ENCODE measurements around the gene MT1B.
"Not testable (repeated sequence)": the region's sequence is repeated elsewhere in the genome, so short reads cannot be mapped to it uniquely, and the experiment has no call there.

The MT1B gene

DNA sequence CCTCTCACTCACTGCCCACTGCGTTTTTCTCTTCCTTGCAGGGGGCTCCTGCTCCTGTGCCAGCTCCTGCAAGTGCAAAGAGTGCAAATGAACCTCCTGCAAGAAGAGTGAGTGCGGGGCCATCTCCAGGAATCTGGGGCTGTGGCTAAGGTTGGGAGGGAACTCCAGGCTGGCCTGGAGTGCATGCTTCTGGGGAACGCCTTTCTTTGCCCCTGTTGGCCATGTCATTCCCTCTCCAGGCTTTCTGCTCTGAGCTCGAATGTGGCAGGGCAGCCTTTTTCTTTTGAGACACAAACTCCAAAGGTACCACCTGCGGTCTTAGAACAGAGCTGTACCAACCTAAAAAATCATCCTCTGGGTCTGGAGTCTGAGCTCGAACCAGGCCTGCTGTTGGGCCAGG, 33.5 kb upstream of the MT1B start:
- H3K27ac ChIP-seq (ENCODE audit: low read length), result no peak overlapping the region
- no peaks in the 10 kb centered on the region for H3K9me3 ChIP-seq (ENCODE audit: insufficient read depth, low read length)
- H3K4me2 ChIP-seq (ENCODE audit: low read length), result no peak overlapping the region
- H3K36me3 ChIP-seq (replicated peaks; ENCODE audit: low read depth, low read length), result no peaks in the 10 kb centered on the region
- H3K4me3 ChIP-seq (ENCODE audit: low read length), result no peak overlapping the region
- TF ChIP-seq, protein P1, sequence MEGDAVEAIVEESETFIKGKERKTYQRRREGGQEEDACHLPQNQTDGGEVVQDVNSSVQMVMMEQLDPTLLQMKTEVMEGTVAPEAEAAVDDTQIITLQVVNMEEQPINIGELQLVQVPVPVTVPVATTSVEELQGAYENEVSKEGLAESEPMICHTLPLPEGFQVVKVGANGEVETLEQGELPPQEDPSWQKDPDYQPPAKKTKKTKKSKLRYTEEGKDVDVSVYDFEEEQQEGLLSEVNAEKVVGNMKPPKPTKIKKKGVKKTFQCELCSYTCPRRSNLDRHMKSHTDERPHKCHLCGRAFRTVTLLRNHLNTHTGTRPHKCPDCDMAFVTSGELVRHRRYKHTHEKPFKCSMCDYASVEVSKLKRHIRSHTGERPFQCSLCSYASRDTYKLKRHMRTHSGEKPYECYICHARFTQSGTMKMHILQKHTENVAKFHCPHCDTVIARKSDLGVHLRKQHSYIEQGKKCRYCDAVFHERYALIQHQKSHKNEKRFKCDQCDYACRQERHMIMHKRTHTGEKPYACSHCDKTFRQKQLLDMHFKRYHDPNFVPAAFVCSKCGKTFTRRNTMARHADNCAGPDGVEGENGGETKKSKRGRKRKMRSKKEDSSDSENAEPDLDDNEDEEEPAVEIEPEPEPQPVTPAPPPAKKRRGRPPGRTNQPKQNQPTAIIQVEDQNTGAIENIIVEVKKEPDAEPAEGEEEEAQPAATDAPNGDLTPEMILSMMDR (IDR thresholded peaks at IDR 0.05; ENCODE audit: low read depth, low read length), result no peak
- no peak for TF ChIP-seq EZH2phosphoT487 (IDR thresholded peaks at IDR 0.05; ENCODE audit: low read depth)
- 0 out of 2 replicates have a peak, but pooled peaks cover 9% of the 10 kb centered on the region for H3K27me3 ChIP-seq (ENCODE audit: low read depth, low read length)
- H3K79me2 ChIP-seq (ENCODE audit: low read length), result no peaks in the 10 kb centered on the region
- no peaks in the 10 kb centered on the region for H4K20me1 ChIP-seq (ENCODE audit: insufficient read depth, low read length)
- H3K4me1 ChIP-seq (ENCODE audit: low read length), result peaks cover 8% of the 10 kb centered on the region
- no peak overlapping the region for H3K9ac ChIP-seq (ENCODE audit: low read length)
- H2AFZ ChIP-seq (ENCODE audit: low read depth, low read length), result no peak overlapping the region

- 0 out of 2 replicates have a peak, but pooled peaks cover 12% of the 10 kb centered on the region for H3K27me3 ChIP-seq (ENCODE audit: low read depth, low read length)
Measured at GRCh38 chr16:56620339-56620897, 31.3 kb upstream of the MT1B start.

DNA sequence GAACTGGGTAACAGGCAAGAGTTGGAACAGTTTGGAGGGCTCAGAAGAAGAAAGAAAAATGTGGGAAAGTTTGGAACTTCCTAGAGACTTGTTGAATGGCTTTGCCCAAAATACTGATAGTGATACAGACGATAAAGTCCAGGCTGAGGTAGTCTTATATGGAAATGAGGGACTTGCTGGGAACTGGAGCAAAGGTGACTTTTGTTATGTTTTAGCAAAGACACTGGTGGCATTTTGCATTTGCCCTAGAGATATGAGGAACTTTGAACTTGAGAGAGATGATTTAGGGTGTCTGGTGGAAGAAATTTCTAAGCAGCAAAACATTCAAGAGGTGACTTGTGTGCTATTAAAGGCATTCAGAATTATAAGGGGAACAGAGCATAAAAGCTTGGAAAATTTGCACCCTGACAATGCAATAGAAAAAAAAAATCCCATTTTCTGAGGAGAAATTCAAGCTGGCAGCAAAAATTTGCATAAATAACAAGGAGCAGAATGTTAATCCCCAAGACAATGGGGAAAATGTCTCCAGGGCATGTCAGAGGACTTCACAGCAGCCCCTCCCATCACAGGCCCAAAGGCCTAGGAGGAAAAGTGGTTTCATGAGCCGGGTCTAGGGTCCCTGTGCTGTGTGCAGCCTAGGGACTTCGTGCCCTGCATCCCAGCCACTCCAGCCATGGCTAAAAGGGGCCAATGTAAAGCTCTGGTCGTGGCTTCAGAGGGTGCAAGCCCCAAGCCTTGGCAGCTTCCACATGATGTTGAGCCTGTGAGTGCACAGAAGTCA, 29.8 kb upstream of the MT1B start:
- not testable (repeated sequence) for H3K4me3 ChIP-seq (ENCODE audit: low read length); H3K27ac ChIP-seq (ENCODE audit: low read length); H3K4me2 ChIP-seq (ENCODE audit: low read length); H4K20me1 ChIP-seq (ENCODE audit: insufficient read depth, low read length); H2AFZ ChIP-seq (ENCODE audit: low read depth, low read length); H3K9ac ChIP-seq (ENCODE audit: low read length); H3K79me2 ChIP-seq (ENCODE audit: low read length); H3K9me3 ChIP-seq (ENCODE audit: insufficient read depth, low read length); H3K36me3 ChIP-seq (replicated peaks; ENCODE audit: low read depth, low read length); H3K4me1 ChIP-seq (ENCODE audit: low read length)
- H3K27me3 ChIP-seq (ENCODE audit: low read depth, low read length), result peaks cover 21% of the 10 kb centered on the region

More at GRCh38 chr16:56620339-56620897, 31.3 kb upstream of the MT1B start:
- Histone ChIP-seq H3K27ac (ENCODE audit: low read length) (no peak overlapping the region), H3K4me1 (ENCODE audit: low read length) (no peaks in the 10 kb centered on the region), H3K9ac (ENCODE audit: low read length) (no peak overlapping the region), H3K4me2 (ENCODE audit: low read length) (no peak overlapping the region), H4K20me1 (ENCODE audit: insufficient read depth, low read length) (no peaks in the 10 kb centered on the region), H3K4me3 (ENCODE audit: low read length) (no peak overlapping the region), H3K79me2 (ENCODE audit: low read length) (no peaks in the 10 kb centered on the region), H2AFZ (ENCODE audit: low read depth, low read length) (no peak overlapping the region), H3K9me3 (ENCODE audit: insufficient read depth, low read length) (no peaks in the 10 kb centered on the region), H3K36me3 (replicated peaks; ENCODE audit: low read depth, low read length) (no peaks in the 10 kb centered on the region)
- TF ChIP-seq, protein P1 (IDR thresholded peaks at IDR 0.05; ENCODE audit: low read depth, low read length), result no peak
- TF ChIP-seq EZH2phosphoT487 (IDR thresholded peaks at IDR 0.05; ENCODE audit: low read depth), result no peak

DNA sequence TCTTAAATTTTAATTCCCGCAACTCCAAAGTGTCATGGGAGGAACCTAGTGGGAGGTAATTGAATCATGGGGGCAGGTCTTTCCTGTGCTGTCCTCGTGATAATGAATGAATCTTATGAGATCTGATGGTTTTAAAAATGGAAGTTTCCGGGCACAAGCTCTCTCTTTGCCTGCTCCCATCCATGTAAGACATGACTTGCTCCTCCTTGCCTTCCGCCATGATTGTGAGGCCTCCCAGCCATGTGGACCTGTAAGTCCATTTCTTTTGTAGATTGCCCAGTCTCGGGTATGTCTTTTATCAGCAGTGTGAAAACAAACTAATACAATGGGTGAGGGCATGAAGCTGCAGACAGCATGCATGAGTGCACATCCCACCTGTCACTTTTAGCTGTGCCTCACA, 28.5 kb upstream of the MT1B start:
- not testable (repeated sequence) for H3K27ac ChIP-seq (ENCODE audit: low read length); H3K4me3 ChIP-seq (ENCODE audit: low read length); H4K20me1 ChIP-seq (ENCODE audit: insufficient read depth, low read length); H3K4me2 ChIP-seq (ENCODE audit: low read length); H3K4me1 ChIP-seq (ENCODE audit: low read length); H2AFZ ChIP-seq (ENCODE audit: low read depth, low read length); H3K36me3 ChIP-seq (replicated peaks; ENCODE audit: low read depth, low read length); H3K9me3 ChIP-seq (ENCODE audit: insufficient read depth, low read length); H3K79me2 ChIP-seq (ENCODE audit: low read length); H3K9ac ChIP-seq (ENCODE audit: low read length)
- H3K27me3 ChIP-seq (ENCODE audit: low read depth, low read length), result peaks cover 17% of the 10 kb centered on the region

GRCh38 chr16:56623637-56624036, 28.0 kb upstream of the MT1B start:
- Histone ChIP-seq H3K4me2 (ENCODE audit: low read length) (no peak overlapping the region), H3K36me3 (replicated peaks; ENCODE audit: low read depth, low read length) (no peaks in the 10 kb centered on the region), H3K27me3 (ENCODE audit: low read depth, low read length) (peaks cover 15% of the 10 kb centered on the region), H3K79me2 (ENCODE audit: low read length) (no peaks in the 10 kb centered on the region), H2AFZ (ENCODE audit: low read depth, low read length) (no peak overlapping the region), H4K20me1 (ENCODE audit: insufficient read depth, low read length) (no peaks in the 10 kb centered on the region), H3K4me3 (ENCODE audit: low read length) (no peak overlapping the region), H3K9ac (ENCODE audit: low read length) (no peak overlapping the region), H3K27ac (ENCODE audit: low read length) (no peak overlapping the region), H3K9me3 (ENCODE audit: insufficient read depth, low read length) (no peaks in the 10 kb centered on the region), H3K4me1 (ENCODE audit: low read length) (peaks cover under 1% of the 10 kb centered on the region; the same call in 1 of the 2 replicates)
- no peak for TF ChIP-seq EZH2phosphoT487 (IDR thresholded peaks at IDR 0.05; ENCODE audit: low read depth)
- TF ChIP-seq, protein P1 (IDR thresholded peaks at IDR 0.05; ENCODE audit: low read depth, low read length), result no peak

Data from OCI-LY3 (cell line).